IMR-90 (cell line): Measurements from ENCODE around the gene GLS. TPM values are rescaled to one million over a fixed set of nuclear protein-coding genes. Genes with fewer than 3 reads are reported as not detected.

Source experiments
- ATAC-seq: fragments of 200-7000 bp; cut with Tn5 transposase; 2 replicates; pipeline ENCODE4 v1.9.1; 2020; ENCODE audit warnings: low read depth, mild to moderate bottlenecking, moderate library complexity
- BruUV-seq: library from RNA; stranded (reverse); fragments of 400-500 nt; replicated peaks from 2 replicates; lab custom pipeline; 2021; lab: Mats Ljungman, UMichigan
- CTCF ChIA-PET: fragments of 300-600 bp; formaldehyde crosslinking; extraction: SDS; loops from one replicate; lab custom pipeline; 2021; ENCODE audit warnings: antibody characterized with exemption; lab: Yijun Ruan, JAX
- POLR2A ChIA-PET: fragments of 300-600 bp; sonication (Branson Sonifier 250); formaldehyde crosslinking; loops from one replicate; lab custom pipeline; 2022; ENCODE audit warnings: antibody characterized with exemption; ENCODE audit not compliant: unreplicated experiment; lab: Charles Lee
- DNase-seq: peaks from one replicate; pipeline ENCODE4 v3.0.0; 2013
- H2AFZ ChIP-seq: replicated peaks from 2 replicates; pipeline ENCODE3; 2013; ENCODE audit warnings: low read length, mild to moderate bottlenecking; ENCODE audit not compliant: poor library complexity
- H2AK5ac ChIP-seq: 2 replicates; pipeline ENCODE4 v1.6.1; 2013; ENCODE audit warnings: low read depth, low read length, inconsistent platforms
- H2AK9ac ChIP-seq: replicated peaks from 2 replicates; pipeline ENCODE3; 2013; ENCODE audit warnings: mild to moderate bottlenecking, low read depth, low read length, moderate library complexity; ENCODE audit not compliant: poor library complexity
- H2BK120ac ChIP-seq: 2 replicates; pipeline ENCODE4 v1.6.1; 2013; ENCODE audit warnings: low read depth, low read length, inconsistent platforms
- H2BK15ac ChIP-seq: 3 replicates; pipeline ENCODE4 v1.6.1; 2013; ENCODE audit warnings: low read depth, low read length, inconsistent platforms
- H2BK20ac ChIP-seq: 2 replicates; pipeline ENCODE4 v1.6.1; 2013; ENCODE audit warnings: low read depth, mild to moderate bottlenecking, inconsistent platforms, low read length, moderate library complexity
- H2BK5ac ChIP-seq: 2 replicates; pipeline ENCODE4 v1.6.1; 2013; ENCODE audit warnings: mild to moderate bottlenecking, low read depth, low read length, inconsistent platforms; ENCODE audit not compliant: poor library complexity, severe bottlenecking
- H3K14ac ChIP-seq: replicated peaks from 2 replicates; pipeline ENCODE4 v1.6.1; 2013; ENCODE audit warnings: low read depth, low read length, inconsistent platforms
- H3K18ac ChIP-seq: 2 replicates; pipeline ENCODE4 v1.6.1; 2013; ENCODE audit warnings: low read depth, low read length, control low read depth
- H3K23ac ChIP-seq: 2 replicates; pipeline ENCODE4 v1.6.1; 2013; ENCODE audit warnings: low read depth, low read length, inconsistent platforms
- H3K27ac ChIP-seq: 2 replicates; pipeline ENCODE4 v1.5.1; 2013; ENCODE audit warnings: mild to moderate bottlenecking, control low read depth, low read length; ENCODE audit not compliant: insufficient read depth
- H3K27me3 ChIP-seq: 2 replicates; pipeline ENCODE4 v1.6.1; 2013; ENCODE audit warnings: low read length; ENCODE audit not compliant: control insufficient read depth, insufficient read depth
- H3K36me3 ChIP-seq: 2 replicates; pipeline ENCODE4 v1.6.1; 2013; ENCODE audit warnings: low read length, mixed read lengths; ENCODE audit not compliant: control insufficient read depth, insufficient read depth
- H3K4ac ChIP-seq: 2 replicates; pipeline ENCODE4 v1.6.1; 2013; ENCODE audit warnings: low read depth, low read length, inconsistent platforms
- H3K4me1 ChIP-seq: 2 replicates; pipeline ENCODE4 v1.6.1; 2013; ENCODE audit warnings: low read length, mixed read lengths; ENCODE audit not compliant: control insufficient read depth, insufficient read depth
- H3K4me2 ChIP-seq: 2 replicates; pipeline ENCODE4 v1.6.1; 2013; ENCODE audit warnings: low read depth, mild to moderate bottlenecking, control low read depth, low read length, moderate library complexity
- H3K4me3 ChIP-seq: 2 replicates; pipeline ENCODE4 v1.5.1; 2013; ENCODE audit warnings: low read depth, mild to moderate bottlenecking, control low read depth, low read length, moderate library complexity; ENCODE audit not compliant: insufficient read depth
- H3K56ac ChIP-seq: 2 replicates; pipeline ENCODE4 v1.6.1; 2013; ENCODE audit warnings: low read length, inconsistent platforms; ENCODE audit not compliant: insufficient read depth; ENCODE audit errors: extremely low read depth
- H3K79me1 ChIP-seq, 2 experiments: 2 replicates each; pipeline ENCODE4 v1.6.1; 2013; ENCODE audit warnings: low read length in 2 of 2, inconsistent platforms in 1 of 2, low read depth in 1 of 2
- H3K9ac ChIP-seq: 2 replicates; pipeline ENCODE4 v1.6.1; 2013; ENCODE audit warnings: low read depth, low read length, control low read depth
- H3K9me1 ChIP-seq: 2 replicates; pipeline ENCODE4 v1.6.1; 2013; ENCODE audit warnings: low read length, inconsistent platforms; ENCODE audit not compliant: insufficient read depth
- H3K9me3 ChIP-seq: 2 replicates; pipeline ENCODE4 v1.6.1; 2013; ENCODE audit warnings: low read length; ENCODE audit not compliant: control insufficient read depth, insufficient read depth
- H4K20me1 ChIP-seq: 2 replicates; pipeline ENCODE4 v1.6.1; 2013; ENCODE audit warnings: low read length, inconsistent platforms; ENCODE audit not compliant: insufficient read depth
- H4K5ac ChIP-seq: 2 replicates; pipeline ENCODE4 v1.6.1; 2013; ENCODE audit warnings: mild to moderate bottlenecking, low read depth, low read length, control low read depth
- H4K8ac ChIP-seq, 2 experiments: 2 replicates each; pipeline ENCODE4 v1.6.1; 2013; ENCODE audit warnings: low read depth in 2 of 2, low read length in 2 of 2, control low read depth in 1 of 2, inconsistent platforms in 1 of 2
- H4K91ac ChIP-seq: 2 replicates; pipeline ENCODE4 v1.6.1; 2013; ENCODE audit warnings: low read depth, low read length, inconsistent platforms; ENCODE audit not compliant: insufficient read depth
- BHLHE40 ChIP-seq: fragments of 150-350 bp; IDR thresholded peaks from 2 replicates; pipeline ENCODE4 v1.6.1; 2016; ENCODE audit warnings: mild to moderate bottlenecking, low read depth, low read length
- CEBPB ChIP-seq: IDR thresholded peaks from 2 replicates; pipeline ENCODE4 v1.6.1; 2012; ENCODE audit warnings: low read depth, low read length, improper control_type of control experiment
- CHD1 ChIP-seq: IDR thresholded peaks from 2 replicates; pipeline ENCODE4 v1.6.1; 2012; ENCODE audit warnings: low read depth, low read length, improper control_type of control experiment
- CTCF ChIP-seq: conservative IDR thresholded peaks from 2 replicates; pipeline ENCODE4 v1.5.1; 2012; ENCODE audit warnings: mild to moderate bottlenecking, low read depth, low read length, improper control_type of control experiment
- ELK1 ChIP-seq: fragments of 150-350 bp; IDR thresholded peaks from 2 replicates; pipeline ENCODE4 v1.6.1; 2016; ENCODE audit warnings: low read depth, mild to moderate bottlenecking, low read length, moderate library complexity, borderline replicate concordance
- MAZ ChIP-seq: IDR thresholded peaks from 2 replicates; pipeline ENCODE4 v1.6.1; 2012; ENCODE audit warnings: low read depth, mild to moderate bottlenecking, low read length, improper control_type of control experiment, moderate library complexity, borderline replicate concordance
- MXI1 ChIP-seq: IDR thresholded peaks from 2 replicates; pipeline ENCODE4 v1.6.1; 2012; ENCODE audit warnings: low read depth, mild to moderate bottlenecking, low read length, moderate library complexity, borderline replicate concordance
- NFE2L2 ChIP-seq: fragments of 150-350 bp; IDR thresholded peaks from 2 replicates; pipeline ENCODE4 v1.6.1; 2016; ENCODE audit warnings: low read depth, mild to moderate bottlenecking, low read length
- POLR2A ChIP-seq: IDR thresholded peaks from 2 replicates; pipeline ENCODE4 v1.6.1; 2012; ENCODE audit warnings: mild to moderate bottlenecking, low read depth, low read length
- RCOR1 ChIP-seq: IDR thresholded peaks from 2 replicates; pipeline ENCODE4 v1.6.1; 2012; ENCODE audit warnings: mild to moderate bottlenecking, low read length, improper control_type of control experiment; ENCODE audit not compliant: insufficient replicate concordance
- RFX5 ChIP-seq: IDR thresholded peaks from 2 replicates; pipeline ENCODE4 v1.8.0; 2012; ENCODE audit warnings: low read depth, mild to moderate bottlenecking, low read length, moderate library complexity
- SMC3 ChIP-seq: fragments of 150-350 bp; IDR thresholded peaks from 2 replicates; pipeline ENCODE4 v1.6.1; 2016; ENCODE audit warnings: low read depth, mild to moderate bottlenecking, antibody characterized with exemption, low read length, moderate library complexity
- USF2 ChIP-seq: fragments of 150-350 bp; IDR thresholded peaks from 2 replicates; pipeline ENCODE4 v1.6.1; 2017; ENCODE audit warnings: mild to moderate bottlenecking, antibody characterized with exemption, low read length, low read depth
- WGBS, 2 experiments: methylation state at CpG; one replicate each; pipeline versions ENCODE4 v1.1.5 to v1.1.7; 2013; ENCODE audit warnings: missing lambda C conversion rate in 2 of 2; ENCODE audit not compliant: insufficient read length in 1 of 2; ENCODE audit errors: extremely low coverage in 2 of 2; 5-methylcytosine and 5-hydroxymethylcytosine counted together
- dilution Hi-C: fragments of 300-500 bp; cut with HindIII; formaldehyde crosslinking; loops from one replicate; pipeline ENCODE4 v1.14.3; 2018; ENCODE audit warnings: low sequenced_read_pairs; ENCODE audit not compliant: unreplicated experiment
- in situ Hi-C: fragments of 300-500 bp; cut with MboI; formaldehyde crosslinking; loops from 3 replicates; pipeline ENCODE4 v1.14.3; 2019; ENCODE audit warnings: low sequenced_read_pairs, inconsistent platforms, mixed read lengths
- intact Hi-C: fragments of 100-400 bp; cut with micrococcal nuclease; formaldehyde crosslinking; loops from 2 replicates; pipeline ENCODE4 v1.10.0; 2022
- polyA plus RNA-seq, 3 experiments: library from polyadenylated mRNA; depleted of rRNA; stranded (reverse); fragments of >200 nt; gene quantifications; 2 replicates each; pipeline ENCODE4 v1.2.3, GENCODE V29; 2012; ENCODE audit warnings: low replicate concordance in 1 of 3
- total RNA-seq: library from RNA; depleted of rRNA; stranded (reverse); fragments of >200 nt; gene quantifications from 2 replicates; pipeline ENCODE4 v1.2.3, GENCODE V29; 2012

The GLS gene
- total and polyA plus RNA-seq, 2 of the 4 experiments (the other 2 are of a cell fraction), result 87.5 to 130 TPM

GRCh38 chr2:190981733-190982132 is 101.1 kb downstream of the GLS start:
- Histone ChIP-seq H3K4me2 (no peak overlapping the region), H3K9me3 (no peaks in the 10 kb centered on the region), H3K23ac (no peak overlapping the region), H2BK120ac (no peak overlapping the region), H3K18ac (no peak overlapping the region), H3K4me1 (peaks cover 5% of the 10 kb centered on the region), H2BK20ac (no peak overlapping the region), H2BK5ac (no peak overlapping the region), H2AK9ac (no peak overlapping the region), H2BK15ac (no peak overlapping the region), H3K79me1 (peaks cover 0 to 25% of the 10 kb centered on the region in 2 experiments; a peak in 3 of 4 replicates), H2AFZ (no peak overlapping the region), H3K4ac (no peak overlapping the region), H3K4me3 (no peak overlapping the region), H3K27me3 (no peaks in the 10 kb centered on the region), H3K9ac (no peak overlapping the region), H2AK5ac (no peak overlapping the region), H3K56ac (no peak overlapping the region), H4K20me1 (peaks cover 51% of the 10 kb centered on the region), H3K36me3 (peaks cover 57% of the 10 kb centered on the region), H4K8ac (no peak overlapping the region), H4K91ac (no peak overlapping the region), H3K14ac (no peak overlapping the region), H3K27ac (no peak overlapping the region), H4K5ac (no peak overlapping the region), H3K9me1 (peaks cover 23% of the 10 kb centered on the region)
- ChIA-PET POLR2A (no interaction called here), CTCF (no interaction called here)
- dilution Hi-C loops (no loop called here), intact Hi-C loops (no loop called here), in situ Hi-C loops (no loop called here)
- DNase-seq, result no peak
- TF ChIP-seq ELK1 (no peak), RFX5 (no peak), RCOR1 (no peak), MXI1 (no peak), MAZ (no peak), SMC3 (no peak), CHD1 (no peak), BHLHE40 (no peak), NFE2L2 (no peak), CTCF (no peak), USF2 (no peak), POLR2A (no peak), CEBPB (no peak)
- ATAC-seq, result no peak
- 80% methylated on average over 1 of the region's 1 CpG; no CpG with 5 or more reads in 1 of the 2 experiments for WGBS, 2 experiments
- BruUV-seq, result no TSS peak
